Astrocyte (in vitro differentiated cells and primary cell): ENCODE results near the gene TSC2.

Source experiments
- CTCF ChIP-seq: IDR thresholded peaks from 2 replicates; pipeline ENCODE4 v1.5.1; 2011; ENCODE audit warnings: low read depth, mild to moderate bottlenecking, inconsistent platforms, low read length, moderate library complexity; ENCODE audit not compliant: insufficient read depth
- EZH2 ChIP-seq: IDR thresholded peaks from 2 replicates; pipeline ENCODE4 v1.6.1; 2012; ENCODE audit warnings: mild to moderate bottlenecking, low read length, inconsistent platforms; ENCODE audit not compliant: insufficient read depth

DNA sequence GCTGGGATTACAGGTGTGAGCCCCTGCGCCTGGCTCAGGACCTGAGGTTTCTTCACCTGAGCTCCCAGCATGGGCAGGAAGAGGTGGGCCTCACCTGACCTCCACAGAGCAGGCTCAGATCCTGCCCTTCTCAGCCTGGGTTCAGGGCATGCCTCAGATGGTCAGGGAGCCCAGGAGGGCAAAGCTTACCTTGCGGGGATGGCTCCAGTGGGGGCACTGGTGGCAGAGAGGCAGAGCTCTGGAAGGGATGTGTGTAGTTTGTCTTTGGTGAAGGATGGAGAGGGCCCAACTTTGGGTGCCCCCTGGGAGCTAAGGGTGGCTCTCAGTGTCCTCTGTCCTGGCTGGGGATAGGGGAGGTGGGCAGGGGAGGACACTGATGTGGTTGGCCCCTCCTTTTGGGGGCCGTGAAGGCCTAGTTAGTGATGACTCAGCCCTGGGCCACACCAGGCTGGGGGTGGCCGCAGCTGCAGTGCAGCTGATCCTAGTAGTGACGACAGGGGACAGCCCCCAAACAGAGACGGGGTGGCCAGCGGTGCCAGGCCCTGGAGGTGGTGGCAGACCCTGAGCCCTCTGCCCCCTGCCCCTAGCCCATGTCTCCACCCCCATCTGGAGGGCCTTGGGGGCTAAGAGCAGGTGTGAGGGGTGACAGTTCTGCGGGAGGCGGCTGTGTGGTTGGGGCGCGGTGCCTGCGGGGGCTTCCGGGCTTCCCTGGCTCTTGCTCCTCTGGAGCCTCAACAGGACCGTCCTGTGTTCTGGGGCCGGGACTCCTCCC, 15.3 kb upstream of the TSC2 start:
- TF ChIP-seq CTCF (no peak), EZH2 (no peak)
